Kidney epithelial cell (primary cell): ENCODE data around the gene PRDM7. TPM values are rescaled to one million over a fixed set of nuclear protein-coding genes. Genes with fewer than 3 reads are reported as not detected.

Experiments
- DNase-seq: peaks from one replicate; pipeline ENCODE4 v3.0.0-alpha.2; 2010; ENCODE audit warnings: low read depth
- H3K27me3 ChIP-seq: 2 replicates; pipeline ENCODE4 v1.6.0; 2011; ENCODE audit warnings: low read length; ENCODE audit not compliant: control insufficient read depth, insufficient read depth
- H3K36me3 ChIP-seq: 2 replicates; pipeline ENCODE4 v1.5.1; 2011; ENCODE audit warnings: low read length; ENCODE audit not compliant: control insufficient read depth, insufficient read depth
- H3K4me3 ChIP-seq: 2 replicates; pipeline ENCODE4 v1.5.1; 2011; ENCODE audit warnings: low read depth, mild to moderate bottlenecking, control low read depth, low read length
- total RNA-seq: library from RNA; depleted of rRNA; stranded (reverse); fragments of >200 nt; gene quantifications from 2 replicates; pipeline ENCODE4 v1.2.3, GENCODE V29; 2015
- TF ChIP-seq, protein P1 (sequence below): IDR thresholded peaks from 2 replicates; pipeline ENCODE4 v1.5.1; 2011; ENCODE audit warnings: mild to moderate bottlenecking, moderate library complexity, low read length, control low read depth, inconsistent platforms; ENCODE audit not compliant: insufficient read depth, poor library complexity, severe bottlenecking

PRDM7 gene
- total RNA-seq, 1 donor from 2014 or later: not detected

DNA sequence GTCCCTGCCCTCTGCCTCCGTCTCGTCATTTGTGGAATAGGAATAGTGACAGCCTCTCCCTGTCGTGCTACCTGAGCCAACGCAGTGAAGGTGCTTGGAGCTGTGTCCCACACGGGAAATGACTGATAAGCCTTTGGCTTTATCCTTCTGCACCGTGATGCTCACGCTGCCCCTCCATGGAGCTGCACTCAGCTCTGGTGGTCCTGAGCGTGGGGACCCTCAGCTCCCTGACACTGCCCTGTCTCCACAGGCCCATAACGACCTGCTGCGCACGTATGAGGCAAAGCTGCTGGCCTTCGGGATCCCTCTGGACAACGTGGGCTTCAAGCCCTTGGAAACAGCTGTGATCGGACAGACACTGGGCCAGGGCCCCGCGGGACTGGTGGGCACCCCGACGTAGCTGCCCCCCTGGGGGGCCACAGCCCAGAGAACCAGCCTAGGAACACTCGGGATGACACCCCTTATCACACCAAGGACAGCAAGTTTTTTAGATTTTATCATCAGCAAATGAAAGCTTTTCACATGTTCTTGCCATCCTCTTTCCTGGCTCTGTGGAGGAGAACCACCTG lies 34.1 kb downstream of the PRDM7 start:
- no peak for DNase-seq
- TF ChIP-seq, protein P1, sequence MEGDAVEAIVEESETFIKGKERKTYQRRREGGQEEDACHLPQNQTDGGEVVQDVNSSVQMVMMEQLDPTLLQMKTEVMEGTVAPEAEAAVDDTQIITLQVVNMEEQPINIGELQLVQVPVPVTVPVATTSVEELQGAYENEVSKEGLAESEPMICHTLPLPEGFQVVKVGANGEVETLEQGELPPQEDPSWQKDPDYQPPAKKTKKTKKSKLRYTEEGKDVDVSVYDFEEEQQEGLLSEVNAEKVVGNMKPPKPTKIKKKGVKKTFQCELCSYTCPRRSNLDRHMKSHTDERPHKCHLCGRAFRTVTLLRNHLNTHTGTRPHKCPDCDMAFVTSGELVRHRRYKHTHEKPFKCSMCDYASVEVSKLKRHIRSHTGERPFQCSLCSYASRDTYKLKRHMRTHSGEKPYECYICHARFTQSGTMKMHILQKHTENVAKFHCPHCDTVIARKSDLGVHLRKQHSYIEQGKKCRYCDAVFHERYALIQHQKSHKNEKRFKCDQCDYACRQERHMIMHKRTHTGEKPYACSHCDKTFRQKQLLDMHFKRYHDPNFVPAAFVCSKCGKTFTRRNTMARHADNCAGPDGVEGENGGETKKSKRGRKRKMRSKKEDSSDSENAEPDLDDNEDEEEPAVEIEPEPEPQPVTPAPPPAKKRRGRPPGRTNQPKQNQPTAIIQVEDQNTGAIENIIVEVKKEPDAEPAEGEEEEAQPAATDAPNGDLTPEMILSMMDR: no peak
- H3K4me3 ChIP-seq: no peak overlapping the region
- no peaks in the 10 kb centered on the region for H3K27me3 ChIP-seq
- peaks cover 5% of the 10 kb centered on the region for H3K36me3 ChIP-seq

- TF ChIP-seq, protein P1: no peak
- Histone ChIP-seq H3K36me3 (peaks cover 5% of the 10 kb centered on the region), H3K27me3 (no peaks in the 10 kb centered on the region), H3K4me3 (no peak overlapping the region)
- no peak for DNase-seq
Observed at GRCh38 chr16:90041896-90042473, 35.1 kb downstream of the PRDM7 start.

GRCh38 chr16:90040152-90041023 lies 36.7 kb downstream of the PRDM7 start:
- Histone ChIP-seq H3K4me3 (no peak overlapping the region), H3K27me3 (no peaks in the 10 kb centered on the region), H3K36me3 (peaks cover 5% of the 10 kb centered on the region)
- TF ChIP-seq, protein P1: no peak
- no peak for DNase-seq

- Histone ChIP-seq H3K36me3 (peaks cover 4% of the 10 kb centered on the region), H3K27me3 (no peaks in the 10 kb centered on the region), H3K4me3 (no peak overlapping the region)
- DNase-seq: no peak
- TF ChIP-seq, protein P1: no peak
Observed at GRCh38 chr16:90037276-90037675, 39.9 kb downstream of the PRDM7 start.

DNA sequence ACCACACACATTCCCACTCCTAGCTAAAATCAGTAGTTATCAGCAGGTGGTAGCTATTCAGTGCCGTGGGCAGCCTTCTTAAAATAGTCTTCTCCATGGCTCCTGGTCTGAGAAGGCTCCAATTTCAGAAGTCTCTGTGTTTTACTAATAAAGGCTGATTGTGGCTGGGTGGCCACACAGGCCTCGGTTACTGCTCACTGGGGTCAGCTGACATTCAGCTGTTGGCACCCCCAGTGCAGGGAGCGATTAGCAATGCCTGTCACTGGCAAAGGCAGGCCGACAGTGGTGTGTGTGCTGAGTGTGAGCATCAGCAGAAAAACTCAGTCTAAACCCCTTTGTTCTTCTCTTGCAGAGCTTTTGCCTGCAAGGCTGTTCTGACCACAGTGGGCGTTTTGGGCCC lies 41.2 kb downstream of the PRDM7 start:
- no peak for DNase-seq
- no peak overlapping the region for H3K4me3 ChIP-seq
- peaks cover 5% of the 10 kb centered on the region for H3K36me3 ChIP-seq
- TF ChIP-seq, protein P1: no peak
- no peaks in the 10 kb centered on the region for H3K27me3 ChIP-seq
